Colon (tissue), 2 donors: ENCODE measurements around the gene NKTR.

Source experiments
- FAIRE-seq: peaks from 2 replicates; lab custom pipeline; 2012; peaks lifted over from hg19 to GRCh38; lab: Jason Lieb, UNC
- donor health status: control.
- donor health status: control.

Gene NKTR

DNA sequence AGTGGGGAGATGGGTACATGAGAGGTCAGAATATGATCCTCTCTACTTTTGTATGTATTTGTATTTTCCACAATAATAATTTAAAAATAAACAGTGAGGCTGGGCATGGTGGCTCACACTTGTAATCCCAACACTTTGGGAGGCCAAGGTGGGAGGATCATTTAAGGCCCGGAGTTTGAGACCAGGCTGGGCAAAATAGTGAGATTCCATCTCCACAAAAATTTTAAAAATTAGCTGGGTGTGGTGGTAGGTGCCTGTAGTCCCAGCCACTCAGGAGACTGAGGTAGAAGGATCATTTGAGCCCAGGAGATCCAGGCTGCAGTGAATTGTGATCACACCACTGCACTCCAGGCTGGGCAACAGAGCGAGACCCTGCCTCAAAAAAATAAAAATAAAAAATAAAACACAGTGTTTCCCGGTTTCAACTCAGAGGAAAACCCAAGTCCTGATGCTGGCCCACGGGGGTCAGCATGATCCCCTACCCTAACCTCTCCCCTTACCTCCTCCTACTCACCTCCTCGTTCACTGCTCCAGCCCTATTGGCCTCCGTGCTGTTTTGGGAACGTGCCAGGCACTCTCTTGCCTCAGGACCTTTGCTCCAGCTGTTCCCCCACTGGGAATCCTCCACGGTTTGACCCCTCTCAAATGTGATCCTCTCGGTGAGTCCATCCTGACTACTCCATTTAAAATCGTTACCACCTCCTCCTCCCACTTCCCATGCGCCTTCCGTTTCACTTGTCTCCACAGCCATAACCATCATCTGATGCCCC, 82.0 kb downstream of the NKTR start:
- FAIRE-seq = no peak

DNA sequence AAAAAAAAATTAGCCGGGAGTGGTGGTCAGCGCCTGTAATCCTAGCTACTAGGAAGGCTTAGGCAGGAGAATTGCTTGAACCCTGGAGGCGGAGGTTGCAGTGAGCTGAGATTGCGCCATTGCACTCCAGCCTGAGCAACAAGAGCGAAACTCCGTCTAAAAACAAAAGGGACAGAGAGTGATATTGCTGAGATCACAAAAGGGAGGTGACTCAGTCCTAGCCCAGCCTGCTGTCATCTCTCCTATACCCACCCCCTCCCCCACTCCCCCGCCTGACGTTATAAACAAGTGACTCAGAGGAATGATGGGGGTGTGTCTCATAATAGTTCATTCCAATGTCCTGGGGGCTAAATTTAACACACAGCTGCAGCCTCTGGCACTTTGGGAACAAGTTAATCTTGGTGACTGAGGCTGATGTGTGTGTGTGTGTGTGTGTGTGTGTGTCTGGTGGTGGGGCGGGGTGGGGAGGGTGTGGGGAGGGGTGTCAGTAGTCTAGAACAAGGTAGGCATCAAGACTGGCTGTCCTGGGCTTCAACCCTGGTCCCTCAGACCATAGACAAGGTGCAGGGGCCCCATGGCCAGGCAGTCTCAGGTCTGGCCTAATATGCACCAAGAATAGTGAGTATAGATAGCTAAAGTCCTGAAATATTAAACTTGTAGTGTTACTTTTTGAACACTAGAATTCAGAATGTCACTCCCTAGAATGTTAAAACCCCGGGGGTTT, 83.6 kb downstream of the NKTR start:
- FAIRE-seq = no peak

DNA sequence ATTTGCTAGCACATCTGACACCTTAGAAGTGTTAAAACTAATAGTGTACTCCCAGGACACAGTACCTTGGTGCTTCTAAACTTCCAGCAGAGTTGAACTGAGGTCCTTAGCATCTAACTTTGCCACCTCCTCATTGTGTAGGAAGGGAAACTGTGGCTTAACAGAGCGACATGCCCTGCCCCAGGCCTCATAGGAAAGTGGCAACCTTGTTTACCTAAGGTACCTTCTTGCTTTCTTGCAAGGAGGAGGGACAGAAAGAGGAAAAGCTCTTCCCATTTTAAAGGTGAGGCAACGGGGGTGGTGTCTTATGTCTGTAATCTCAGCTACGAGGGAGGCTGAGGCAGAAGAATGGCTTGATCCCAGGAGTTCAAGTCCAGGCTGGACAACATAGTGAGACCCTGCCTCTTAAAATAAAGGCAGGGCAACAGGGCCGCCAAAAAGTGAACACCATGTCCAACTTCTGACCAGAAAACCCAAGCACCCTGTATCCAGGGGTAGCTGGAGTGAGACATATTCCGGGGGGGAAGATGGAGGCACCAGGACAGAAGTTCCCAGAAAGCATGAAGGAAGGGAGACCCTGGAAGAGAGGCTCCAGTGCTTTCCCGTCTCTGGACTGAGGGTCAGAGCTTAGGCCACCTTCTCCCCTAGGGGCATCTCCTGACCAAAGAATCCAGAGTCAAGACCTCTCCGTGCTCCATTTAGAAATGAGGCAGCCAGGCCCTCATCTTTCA, 84.3 kb downstream of the NKTR start:
- no peak for FAIRE-seq

DNA sequence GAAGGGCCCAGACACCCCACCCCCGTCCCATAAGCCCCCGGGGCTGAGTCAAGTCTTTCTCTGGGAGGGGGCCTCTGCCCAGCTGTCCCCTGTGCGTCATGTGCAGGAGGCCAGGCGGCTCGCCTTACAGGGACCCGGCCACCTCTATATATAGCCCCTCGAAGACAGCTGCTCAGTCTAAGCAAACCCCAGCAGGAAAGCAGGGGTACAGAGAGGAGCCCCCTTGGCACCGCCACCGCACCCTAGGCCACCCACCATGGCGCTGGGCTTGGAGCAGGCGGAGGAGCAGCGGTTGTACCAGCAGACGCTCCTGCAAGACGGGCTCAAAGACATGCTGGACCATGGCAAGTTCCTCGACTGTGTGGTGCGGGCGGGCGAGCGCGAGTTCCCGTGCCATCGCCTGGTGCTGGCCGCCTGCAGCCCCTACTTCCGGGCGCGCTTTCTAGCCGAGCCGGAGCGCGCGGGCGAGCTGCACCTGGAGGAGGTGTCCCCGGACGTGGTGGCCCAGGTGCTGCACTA, 84.9 kb downstream of the NKTR start, which contains the start of gene KLHL40:
Gene KLHL40, plus strand, starts transcription at position 175 of the 519 bp plus-strand sequence. Its CDS starts 82 bp downstream, at position 257.
- no peak for FAIRE-seq

GRCh38 chr3:42685891-42686820, 85.7 kb downstream of the NKTR start:
- no peak for FAIRE-seq

DNA sequence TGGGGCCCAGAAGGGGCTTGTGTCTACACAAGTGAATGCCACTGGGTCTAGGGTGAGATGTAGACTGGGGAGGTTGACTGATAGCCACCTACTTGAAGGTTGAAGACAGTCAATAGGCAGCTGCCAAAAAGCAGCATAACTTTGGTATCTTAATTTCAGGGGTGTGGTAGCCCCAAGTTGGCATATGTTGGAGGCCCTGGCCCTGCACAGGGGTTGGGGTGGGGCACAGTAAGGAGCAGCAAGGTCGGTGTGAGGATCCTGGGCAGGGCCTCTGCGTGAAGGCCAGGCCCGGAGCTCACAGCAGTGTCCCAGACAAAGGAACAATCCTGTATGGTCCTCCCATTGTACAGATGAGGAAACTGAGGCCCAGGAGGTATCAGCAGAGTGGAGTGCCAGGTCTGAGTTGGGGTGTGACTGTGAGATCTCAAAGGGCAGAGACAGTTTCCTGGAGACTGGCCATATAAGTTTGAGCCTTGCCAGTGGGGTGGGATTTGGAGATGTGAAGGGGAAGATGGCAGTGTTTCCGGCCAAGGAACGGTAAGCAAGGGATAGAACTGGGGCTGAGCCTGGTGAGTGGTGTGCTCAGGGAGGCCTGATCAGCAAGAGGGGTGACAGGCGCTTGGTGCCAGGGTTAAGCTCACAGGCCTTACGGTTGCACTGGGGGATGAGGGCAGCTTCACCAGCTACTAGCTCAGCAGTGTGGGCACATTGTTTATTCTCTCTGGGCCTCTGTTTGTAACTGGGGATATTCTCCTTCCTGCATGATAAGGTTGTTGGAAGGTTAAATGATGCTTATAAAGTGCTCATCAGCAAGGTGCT, 86.6 kb downstream of the NKTR start:
- FAIRE-seq = no peak

DNA sequence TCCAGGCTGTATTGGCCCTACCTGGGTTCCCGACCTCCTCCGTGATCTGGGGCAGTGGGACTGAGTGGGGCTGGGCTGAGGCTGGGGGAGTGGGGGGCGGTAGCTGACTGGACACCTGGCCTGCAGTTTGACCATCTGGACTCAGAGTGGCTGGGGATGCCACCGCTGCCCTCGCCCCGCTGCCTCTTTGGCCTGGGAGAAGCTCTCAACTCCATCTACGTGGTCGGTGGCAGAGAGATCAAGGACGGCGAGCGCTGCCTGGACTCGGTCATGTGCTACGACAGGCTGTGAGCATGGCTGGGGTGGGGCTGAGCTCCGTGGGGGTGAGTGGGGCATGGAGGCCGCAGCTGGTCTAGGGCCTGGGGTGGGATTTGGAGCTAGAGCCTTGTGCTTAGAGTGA, 87.5 kb downstream of the NKTR start:
- FAIRE-seq = no peak

GRCh38 chr3:42688487-42689420, 88.3 kb downstream of the NKTR start:
- FAIRE-seq = no peak

GRCh38 chr3:42689421-42690014, 89.0 kb downstream of the NKTR start:
- no peak for FAIRE-seq

DNA sequence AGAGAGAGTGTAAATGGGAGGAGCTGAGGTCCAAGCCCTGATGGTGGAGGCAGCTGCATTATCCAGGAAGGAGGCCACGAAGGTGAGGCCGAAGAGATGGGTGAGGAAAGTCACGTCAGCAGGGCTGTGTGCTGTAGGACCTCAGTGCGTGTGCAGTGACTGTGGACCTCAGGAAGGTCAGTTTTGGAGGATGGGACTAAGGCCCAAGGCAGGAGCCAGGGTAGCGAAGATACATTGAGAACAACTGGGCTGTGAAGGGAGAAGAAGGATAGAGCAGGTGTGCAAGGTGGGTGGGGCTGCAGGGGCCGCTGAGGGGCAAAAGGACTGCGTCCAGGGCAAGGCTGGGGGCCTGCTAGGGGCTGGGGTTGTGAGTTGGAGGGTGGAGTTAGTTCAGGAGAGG, 89.7 kb downstream of the NKTR start:
- FAIRE-seq = no peak

DNA sequence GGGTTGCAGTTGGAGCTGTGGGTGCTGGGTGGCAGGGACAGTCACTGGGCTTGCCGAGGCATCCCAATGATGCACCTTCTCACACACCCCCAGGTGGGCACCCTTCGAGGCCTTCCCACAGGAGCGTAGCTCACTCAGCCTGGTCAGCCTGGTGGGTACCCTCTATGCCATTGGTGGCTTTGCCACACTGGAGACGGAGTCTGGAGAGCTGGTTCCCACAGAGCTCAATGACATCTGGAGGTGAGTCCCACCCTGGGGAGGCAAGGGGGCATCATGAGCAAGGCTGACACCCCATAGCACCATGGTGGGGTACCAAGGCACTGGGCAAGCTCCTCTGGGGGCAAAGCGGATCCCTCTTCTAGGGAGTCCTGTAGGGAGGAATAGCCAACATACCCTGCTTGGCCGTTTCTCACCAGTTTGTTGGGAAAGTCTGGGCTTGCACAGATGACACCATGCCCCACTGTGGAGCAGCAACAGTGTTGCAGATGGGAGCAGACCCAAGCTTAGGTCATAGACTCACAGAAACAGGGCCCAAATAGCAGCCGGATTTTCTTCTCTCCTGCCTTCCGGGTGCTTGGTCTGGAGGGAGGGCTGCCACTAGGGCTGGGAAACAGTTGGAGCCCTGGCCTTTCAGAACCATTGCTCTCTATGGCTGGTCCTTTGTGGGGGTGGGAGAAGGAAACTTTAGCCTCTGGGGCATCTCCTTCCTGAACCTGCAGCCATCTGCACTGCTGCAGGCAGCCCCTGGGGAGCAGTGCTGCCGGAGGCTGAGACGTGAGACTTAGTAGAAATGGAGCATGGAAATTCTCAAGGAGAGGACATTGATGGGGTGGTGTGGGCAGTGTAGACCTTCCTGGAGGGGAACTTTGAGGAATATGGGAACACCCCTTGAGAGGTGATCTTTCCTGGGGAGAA, 90.5 kb downstream of the NKTR start:
- no peak for FAIRE-seq

DNA sequence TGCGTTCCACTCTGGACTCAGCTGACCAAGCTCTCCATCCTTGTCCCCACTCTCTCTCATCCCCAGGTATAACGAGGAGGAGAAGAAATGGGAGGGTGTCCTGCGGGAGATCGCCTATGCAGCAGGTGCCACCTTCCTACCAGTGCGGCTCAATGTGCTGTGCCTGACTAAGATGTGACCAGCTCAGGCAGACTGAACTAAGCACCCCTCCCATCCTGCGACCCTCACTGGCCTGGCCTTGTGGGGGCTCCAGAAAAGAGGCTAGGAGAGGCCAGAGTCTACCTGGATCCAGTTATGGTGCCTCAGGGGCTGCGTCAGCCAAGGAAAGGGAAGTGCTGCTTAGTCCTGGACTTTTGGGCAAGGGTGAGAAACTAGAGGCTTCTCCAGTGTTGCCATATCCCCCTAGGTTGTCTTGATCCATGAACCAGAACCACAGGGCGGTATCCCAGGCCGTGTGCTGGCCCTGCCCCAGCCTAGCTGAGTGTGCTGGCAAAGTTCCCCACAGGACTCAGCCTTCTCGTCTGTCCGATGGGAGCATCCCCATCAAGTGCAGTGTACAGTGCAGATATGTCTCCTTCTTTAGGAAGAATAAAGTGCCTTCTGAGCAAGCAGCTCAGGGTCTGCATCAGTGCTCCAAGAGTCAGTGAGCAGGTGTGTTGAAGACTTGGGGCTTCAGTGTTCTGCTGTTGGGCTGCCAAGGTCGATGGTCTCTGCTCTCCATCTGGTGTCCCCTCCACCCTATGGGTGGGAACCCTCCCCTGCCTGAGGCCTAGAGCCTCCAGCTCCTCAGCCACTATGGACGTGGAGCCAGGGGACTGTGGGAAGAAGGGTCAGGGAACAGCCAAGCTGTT, 91.6 kb downstream of the NKTR start:
- FAIRE-seq = no peak

DNA sequence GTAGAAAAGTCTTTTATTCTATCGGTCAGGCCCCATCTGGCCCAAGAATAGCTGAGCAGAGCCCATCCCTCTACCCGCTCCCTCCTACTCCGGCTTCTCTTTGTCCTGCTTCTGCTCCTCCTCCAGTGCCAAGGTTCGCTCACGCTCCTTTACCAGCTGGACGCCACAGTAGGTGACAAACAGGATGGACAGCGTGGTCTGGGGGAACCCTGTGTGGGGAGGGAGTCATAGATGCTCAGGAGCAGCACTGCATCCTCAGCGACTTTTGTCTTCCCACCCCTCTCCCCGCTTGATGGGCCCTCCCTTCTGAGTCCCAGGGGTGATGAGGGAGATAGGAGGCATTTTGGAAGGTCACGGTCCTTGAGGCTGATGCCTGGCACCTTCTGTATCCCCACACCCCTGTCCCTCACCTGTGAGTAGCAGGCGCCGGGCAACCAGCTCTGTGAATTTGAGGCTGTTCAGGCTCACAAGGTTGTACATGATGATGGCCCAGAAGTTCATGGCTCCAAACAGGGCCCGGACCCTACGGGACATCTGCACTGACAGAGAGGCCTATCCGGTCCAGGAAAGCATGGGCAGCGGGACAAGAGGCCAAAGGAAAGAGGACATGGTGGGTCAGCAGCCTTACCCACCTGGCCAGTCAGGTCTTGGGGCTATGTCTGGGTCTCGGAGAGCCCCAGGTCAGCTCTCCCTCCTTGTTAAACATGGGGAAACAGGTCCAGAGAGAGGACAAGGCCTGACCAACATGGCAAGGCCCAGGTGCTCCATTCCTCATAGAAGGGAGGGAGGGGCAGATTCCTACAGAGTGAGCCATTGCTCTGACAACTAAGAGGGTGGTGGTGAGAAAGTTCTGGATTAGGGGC, 92.4 kb downstream of the NKTR start:
- no peak for FAIRE-seq

DNA sequence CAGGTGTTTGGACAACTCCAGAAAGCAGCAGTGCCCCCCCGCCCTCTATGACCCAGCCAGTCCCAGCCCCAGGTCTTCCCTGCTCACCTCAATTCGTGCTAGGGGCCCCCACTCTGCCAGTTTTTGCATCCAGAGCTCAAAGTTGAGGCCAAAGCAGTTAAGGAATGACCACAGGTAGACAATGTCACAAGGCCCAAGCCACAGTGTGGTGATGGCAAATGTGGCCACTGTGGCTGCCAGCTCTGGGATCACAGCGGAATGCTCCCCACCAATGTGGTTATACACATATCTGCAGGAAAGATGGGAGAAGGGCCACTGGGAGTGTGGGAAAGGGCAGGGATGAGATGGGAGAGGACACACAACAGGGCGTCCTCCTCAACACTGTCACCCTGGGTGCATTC, 93.0 kb downstream of the NKTR start:
- FAIRE-seq = no peak

DNA sequence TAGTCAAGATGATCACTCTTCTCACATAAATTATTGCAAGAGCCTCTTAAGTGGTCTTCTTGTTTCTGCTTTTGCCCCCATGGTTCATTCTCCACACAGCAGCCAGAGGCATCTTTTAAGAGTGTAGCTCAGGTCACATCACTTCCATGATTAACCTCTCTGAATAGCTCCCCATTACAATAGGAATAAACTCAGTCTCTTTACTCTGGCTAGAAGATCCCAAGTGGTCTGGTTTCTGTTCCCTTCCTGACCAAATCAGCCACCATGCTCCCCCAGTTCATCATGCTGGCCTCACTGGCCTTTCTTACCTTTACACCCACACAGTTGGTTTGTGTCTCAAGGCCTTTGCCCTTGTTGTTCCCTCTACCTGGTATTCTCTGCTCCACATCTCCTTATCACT, 93.9 kb downstream of the NKTR start:
- no peak for FAIRE-seq
